ENCODE data around the gene IDH2. TPM values are rescaled to one million over a fixed set of nuclear protein-coding genes. Genes with fewer than 3 reads are reported as not detected.
"Not testable (repeated sequence)": the region's sequence is repeated elsewhere in the genome, so short reads cannot be mapped to it uniquely, and the experiment has no call there.

IDH2 gene
- polyA plus RNA-seq, 4 donors: 26.8 to 285 (median 95.8) TPM

GRCh38 chr15:90126022-90126421 lies 23.8 kb upstream of the IDH2 start:
- no peak for FAIRE-seq
- Histone ChIP-seq H3K27ac (ENCODE audit: low read depth in 1 of 3, low read length in 2 of 3) (no peak overlapping the region), H3K4me1 (ENCODE audit: control insufficient read depth in 3 of 3, insufficient read depth in 2 of 3, low read depth in 1 of 3, low read length in 2 of 3) (peaks cover 0 to 16% (median 0%) of the 10 kb centered on the region in 3 donors), H3K27me3 (ENCODE audit: control insufficient read depth in 3 of 3, insufficient read depth in 3 of 3, low read length in 3 of 3) (no peaks in the 10 kb centered on the region), H3K36me3 (ENCODE audit: control insufficient read depth in 3 of 3, insufficient read depth in 2 of 3, low read depth in 1 of 3, low read length in 3 of 3) (no peaks in the 10 kb centered on the region), H3K4me3 (ENCODE audit: low read depth in 1 of 3, low read length in 3 of 3) (no peak overlapping the region), H3K9me3 (ENCODE audit: control insufficient read depth in 2 of 2, insufficient read depth in 1 of 2, low read depth in 1 of 2, low read length in 1 of 2) (no peaks in the 10 kb centered on the region)
- WGBS, 3 donors: 44 to 58% (median 50%) methylated on average over 6 of the region's 6 CpGs
- DNase-seq: no peak

- DNase-seq: peak; percentile 50 to 90
- peak overlapping the region in 2 of 3 donors; percentile 26 to 70 for H3K27ac ChIP-seq (ENCODE audit: low read depth in 1 of 3, low read length in 2 of 3)
- peak; percentile 19 for FAIRE-seq
Measured at GRCh38 chr15:90124507-90124906, 22.2 kb upstream of the IDH2 start.

GRCh38 chr15:90121086-90121485 lies 18.8 kb upstream of the IDH2 start:
- DNase-seq (no peak), FAIRE-seq (no peak)
- no peaks in the 10 kb centered on the region for H3K27me3 ChIP-seq (ENCODE audit: control insufficient read depth in 3 of 3, insufficient read depth in 3 of 3, low read length in 3 of 3)
- no peaks in the 10 kb centered on the region for H3K36me3 ChIP-seq (ENCODE audit: control insufficient read depth in 3 of 3, insufficient read depth in 2 of 3, low read depth in 1 of 3, low read length in 3 of 3)
- no peak overlapping the region for H3K27ac ChIP-seq (ENCODE audit: low read depth in 1 of 3, low read length in 2 of 3)
- H3K9me3 ChIP-seq (ENCODE audit: control insufficient read depth in 2 of 2, insufficient read depth in 1 of 2, low read depth in 1 of 2, low read length in 1 of 2): no peaks in the 10 kb centered on the region
- 77 to 87% (median 83%) methylated on average over 5 to 6 of the region's 6 CpGs for WGBS, 3 donors
- H3K4me1 ChIP-seq (ENCODE audit: control insufficient read depth in 3 of 3, insufficient read depth in 2 of 3, low read depth in 1 of 3, low read length in 2 of 3): peaks cover 0 to 10% (median 0%) of the 10 kb centered on the region in 3 donors
- no peak overlapping the region for H3K4me3 ChIP-seq (ENCODE audit: low read depth in 1 of 3, low read length in 3 of 3)

More at GRCh38 chr15:90124507-90124906, 22.2 kb upstream of the IDH2 start:
- H3K4me1 ChIP-seq (ENCODE audit: control insufficient read depth in 3 of 3, insufficient read depth in 2 of 3, low read depth in 1 of 3, low read length in 2 of 3): peaks cover 0 to 16% (median 0%) of the 10 kb centered on the region in 3 donors
- no peaks in the 10 kb centered on the region for H3K27me3 ChIP-seq (ENCODE audit: control insufficient read depth in 3 of 3, insufficient read depth in 3 of 3, low read length in 3 of 3)
- H3K36me3 ChIP-seq (ENCODE audit: control insufficient read depth in 3 of 3, insufficient read depth in 2 of 3, low read depth in 1 of 3, low read length in 3 of 3): no peaks in the 10 kb centered on the region
- no peaks in the 10 kb centered on the region for H3K9me3 ChIP-seq (ENCODE audit: control insufficient read depth in 2 of 2, insufficient read depth in 1 of 2, low read depth in 1 of 2, low read length in 1 of 2)
- no peak overlapping the region for H3K4me3 ChIP-seq (ENCODE audit: low read depth in 1 of 3, low read length in 3 of 3)

- no peak overlapping the region for H3K4me3 ChIP-seq (ENCODE audit: low read depth in 1 of 3, low read length in 3 of 3)
- no peaks in the 10 kb centered on the region for H3K36me3 ChIP-seq (ENCODE audit: control insufficient read depth in 3 of 3, insufficient read depth in 2 of 3, low read depth in 1 of 3, low read length in 3 of 3)
- no peak overlapping the region for H3K27ac ChIP-seq (ENCODE audit: low read depth in 1 of 3, low read length in 2 of 3)
- peaks cover 0 to 11% of the 10 kb centered on the region in 2 donors for H3K9me3 ChIP-seq (ENCODE audit: control insufficient read depth in 2 of 2, insufficient read depth in 1 of 2, low read depth in 1 of 2, low read length in 1 of 2)
- DNase-seq (no peak), FAIRE-seq (no peak)
- no peaks in the 10 kb centered on the region for H3K27me3 ChIP-seq (ENCODE audit: control insufficient read depth in 3 of 3, insufficient read depth in 3 of 3, low read length in 3 of 3)
- H3K4me1 ChIP-seq (ENCODE audit: control insufficient read depth in 3 of 3, insufficient read depth in 2 of 3, low read depth in 1 of 3, low read length in 2 of 3): peaks cover 0 to 5% (median 0%) of the 10 kb centered on the region in 3 donors
Measured at GRCh38 chr15:90119367-90119766, 17.1 kb upstream of the IDH2 start.

- H3K36me3 ChIP-seq (ENCODE audit: control insufficient read depth in 3 of 3, insufficient read depth in 2 of 3, low read depth in 1 of 3, low read length in 3 of 3): no peaks in the 10 kb centered on the region
- FAIRE-seq (no peak), DNase-seq (no peak)
- no peak overlapping the region for H3K4me3 ChIP-seq (ENCODE audit: low read depth in 1 of 3, low read length in 3 of 3)
- H3K27ac ChIP-seq (ENCODE audit: low read depth in 1 of 3, low read length in 2 of 3): no peak overlapping the region
- H3K9me3 ChIP-seq (ENCODE audit: control insufficient read depth in 2 of 2, insufficient read depth in 1 of 2, low read depth in 1 of 2, low read length in 1 of 2): peaks cover 0 to 18% of the 10 kb centered on the region in 2 donors
- H3K27me3 ChIP-seq (ENCODE audit: control insufficient read depth in 3 of 3, insufficient read depth in 3 of 3, low read length in 3 of 3): no peaks in the 10 kb centered on the region
- 97% methylated on average over 2 of the region's 2 CpGs for WGBS, 3 donors
- no peaks in the 10 kb centered on the region for H3K4me1 ChIP-seq (ENCODE audit: control insufficient read depth in 3 of 3, insufficient read depth in 2 of 3, low read depth in 1 of 3, low read length in 2 of 3)
Measured at GRCh38 chr15:90115783-90116182, 13.5 kb upstream of the IDH2 start.

GRCh38 chr15:90114451-90114901 lies 12.2 kb upstream of the IDH2 start:
- Histone ChIP-seq H3K27me3 (ENCODE audit: control insufficient read depth in 3 of 3, insufficient read depth in 3 of 3, low read length in 3 of 3) (no peaks in the 10 kb centered on the region), H3K4me3 (ENCODE audit: low read depth in 1 of 3, low read length in 3 of 3) (no peak overlapping the region), H3K9me3 (ENCODE audit: control insufficient read depth in 2 of 2, insufficient read depth in 1 of 2, low read depth in 1 of 2, low read length in 1 of 2) (peaks cover 0 to 18% of the 10 kb centered on the region in 2 donors), H3K27ac (ENCODE audit: low read depth in 1 of 3, low read length in 2 of 3) (no peak overlapping the region), H3K36me3 (ENCODE audit: control insufficient read depth in 3 of 3, insufficient read depth in 2 of 3, low read depth in 1 of 3, low read length in 3 of 3) (no peaks in the 10 kb centered on the region), H3K4me1 (ENCODE audit: control insufficient read depth in 3 of 3, insufficient read depth in 2 of 3, low read depth in 1 of 3, low read length in 2 of 3) (no peaks in the 10 kb centered on the region)
- 52 to 83% (median 55%) methylated on average over 2 of the region's 2 CpGs for WGBS, 3 donors
- no peak for DNase-seq
- FAIRE-seq: no peak

GRCh38 chr15:90113166-90113565 lies 10.9 kb upstream of the IDH2 start:
- 69 to 82% (median 79%) methylated on average over 7 of the region's 7 CpGs for WGBS, 3 donors
- peaks cover 0 to 18% of the 10 kb centered on the region in 2 donors for H3K9me3 ChIP-seq (ENCODE audit: control insufficient read depth in 2 of 2, insufficient read depth in 1 of 2, low read depth in 1 of 2, low read length in 1 of 2)
- no peaks in the 10 kb centered on the region for H3K36me3 ChIP-seq (ENCODE audit: control insufficient read depth in 3 of 3, insufficient read depth in 2 of 3, low read depth in 1 of 3, low read length in 3 of 3)
- FAIRE-seq (no peak), DNase-seq (no peak)
- H3K4me3 ChIP-seq (ENCODE audit: low read depth in 1 of 3, low read length in 3 of 3): no peak overlapping the region
- H3K4me1 ChIP-seq (ENCODE audit: control insufficient read depth in 3 of 3, insufficient read depth in 2 of 3, low read depth in 1 of 3, low read length in 2 of 3): no peaks in the 10 kb centered on the region
- H3K27me3 ChIP-seq (ENCODE audit: control insufficient read depth in 3 of 3, insufficient read depth in 3 of 3, low read length in 3 of 3): no peaks in the 10 kb centered on the region
- H3K27ac ChIP-seq (ENCODE audit: low read depth in 1 of 3, low read length in 2 of 3): no peak overlapping the region

- H3K36me3 ChIP-seq (ENCODE audit: control insufficient read depth in 3 of 3, insufficient read depth in 2 of 3, low read depth in 1 of 3, low read length in 3 of 3); FAIRE-seq: not testable (repeated sequence)
- WGBS, 3 donors: 70 to 84% (median 70%) methylated on average over 3 of the region's 3 CpGs
Measured at GRCh38 chr15:90109163-90109751, 7.0 kb upstream of the IDH2 start.

GRCh38 chr15:90108038-90108437 lies 5.8 kb upstream of the IDH2 start:
- not testable (repeated sequence) for FAIRE-seq; H3K36me3 ChIP-seq (ENCODE audit: control insufficient read depth in 3 of 3, insufficient read depth in 2 of 3, low read depth in 1 of 3, low read length in 3 of 3); H3K4me3 ChIP-seq (ENCODE audit: low read depth in 1 of 3, low read length in 3 of 3); H3K27ac ChIP-seq (ENCODE audit: low read depth in 1 of 3, low read length in 2 of 3); H3K27me3 ChIP-seq (ENCODE audit: control insufficient read depth in 3 of 3, insufficient read depth in 3 of 3, low read length in 3 of 3); DNase-seq; H3K9me3 ChIP-seq (ENCODE audit: control insufficient read depth in 2 of 2, insufficient read depth in 1 of 2, low read depth in 1 of 2, low read length in 1 of 2); H3K4me1 ChIP-seq (ENCODE audit: control insufficient read depth in 3 of 3, insufficient read depth in 2 of 3, low read depth in 1 of 3, low read length in 2 of 3)
- WGBS, 3 donors: 88 to 95% (median 93%) methylated on average over 5 of the region's 5 CpGs

More at GRCh38 chr15:90109163-90109751, 7.0 kb upstream of the IDH2 start:
- not testable (repeated sequence) for H3K4me3 ChIP-seq (ENCODE audit: low read depth in 1 of 3, low read length in 3 of 3); H3K4me1 ChIP-seq (ENCODE audit: control insufficient read depth in 3 of 3, insufficient read depth in 2 of 3, low read depth in 1 of 3, low read length in 2 of 3); H3K9me3 ChIP-seq (ENCODE audit: control insufficient read depth in 2 of 2, insufficient read depth in 1 of 2, low read depth in 1 of 2, low read length in 1 of 2); H3K27ac ChIP-seq (ENCODE audit: low read depth in 1 of 3, low read length in 2 of 3); DNase-seq; H3K27me3 ChIP-seq (ENCODE audit: control insufficient read depth in 3 of 3, insufficient read depth in 3 of 3, low read length in 3 of 3)

All from small intestine (tissue), 7 donors.